OCI-LY1 (cell line): Measurements from ENCODE around the gene ZNF574.

Experiments
- H2AFZ ChIP-seq: fragments of 200-600 bp; sonication (generic), shearing (Covaris generic); 2 replicates; pipeline ENCODE4 v1.6.0; 2014; ENCODE audit warnings: antibody characterized with exemption, mild to moderate bottlenecking, low read length
- H3F3A ChIP-seq: fragments of 200-600 bp; sonication (generic), shearing (Covaris generic); 2 replicates; pipeline ENCODE4 v1.6.0; 2014; ENCODE audit warnings: mild to moderate bottlenecking, antibody characterized with exemption, low read length, moderate library complexity; ENCODE audit not compliant: insufficient read depth
- H3K27ac ChIP-seq: fragments of 200-600 bp; sonication (generic); 2 replicates; pipeline ENCODE4 v1.5.1; 2014; ENCODE audit warnings: low read length, mixed run types, mild to moderate bottlenecking, low read depth; ENCODE audit not compliant: poor library complexity, severe bottlenecking
- H3K27me3 ChIP-seq: fragments of 200-600 bp; sonication (generic); 2 replicates; pipeline ENCODE4 v1.6.0; 2014; ENCODE audit warnings: antibody characterized with exemption, mild to moderate bottlenecking, low read length, moderate library complexity; ENCODE audit not compliant: insufficient read depth
- H3K36me3 ChIP-seq: fragments of 200-600 bp; sonication (generic); 2 replicates; pipeline ENCODE4 v1.6.1; 2014; ENCODE audit warnings: mild to moderate bottlenecking, antibody characterized with exemption, low read length, moderate library complexity, mixed read lengths; ENCODE audit not compliant: insufficient read depth
- H3K4me1 ChIP-seq: fragments of 200-600 bp; sonication (generic); 2 replicates; pipeline ENCODE4 v1.5.1; 2014; ENCODE audit warnings: mild to moderate bottlenecking, low read length, moderate library complexity; ENCODE audit not compliant: insufficient read depth, severe bottlenecking
- H3K4me2 ChIP-seq: fragments of 200-600 bp; sonication (generic), shearing (Covaris generic); 2 replicates; pipeline ENCODE4 v1.6.1; 2014; ENCODE audit warnings: low read length
- H3K4me3 ChIP-seq: fragments of 200-600 bp; sonication (generic); 2 replicates; pipeline ENCODE4 v1.5.1; 2014; ENCODE audit warnings: low read length, low read depth, mild to moderate bottlenecking, mixed read lengths; ENCODE audit not compliant: poor library complexity, severe bottlenecking
- H3K79me2 ChIP-seq: fragments of 200-600 bp; shearing (Covaris generic); 2 replicates; pipeline ENCODE4 v1.6.1; 2016; ENCODE audit warnings: mixed run types, low read length, mixed read lengths; ENCODE audit not compliant: insufficient read depth
- H3K9ac ChIP-seq: fragments of 200-600 bp; sonication (generic), shearing (Covaris generic); 2 replicates; pipeline ENCODE4 v1.6.1; 2014; ENCODE audit warnings: mild to moderate bottlenecking, low read length, mixed read lengths
- H3K9me2 ChIP-seq: fragments of 200-600 bp; sonication (generic), shearing (Covaris generic); 2 replicates; pipeline ENCODE4 v1.6.1; 2014; ENCODE audit warnings: low read depth, mild to moderate bottlenecking, low read length, mixed read lengths
- H3K9me3 ChIP-seq: fragments of 200-600 bp; shearing (Covaris generic); 2 replicates; pipeline ENCODE4 v1.6.1; 2014; ENCODE audit warnings: low read length, mixed read lengths
- H4K20me1 ChIP-seq: fragments of 200-600 bp; sonication (generic), shearing (Covaris generic); 2 replicates; pipeline ENCODE4 v1.6.0; 2016; ENCODE audit warnings: mild to moderate bottlenecking, low read length; ENCODE audit not compliant: insufficient read depth
- EZH2 ChIP-seq: fragments of 200-600 bp; sonication (generic), shearing (Covaris generic); IDR thresholded peaks from 2 replicates; pipeline ENCODE4 v1.8.0; 2017; ENCODE audit warnings: borderline replicate concordance, mixed run types, mild to moderate bottlenecking, antibody characterized with exemption, low read length, moderate library complexity, mixed read lengths
- TF ChIP-seq, protein P1 (sequence below): fragments of 200-600 bp; sonication (generic), shearing (Covaris generic); IDR thresholded peaks from 2 replicates; pipeline ENCODE4 v1.5.1; 2017; ENCODE audit warnings: mild to moderate bottlenecking, antibody characterized with exemption, low read length, moderate library complexity, mixed read lengths

The ZNF574 gene

DNA sequence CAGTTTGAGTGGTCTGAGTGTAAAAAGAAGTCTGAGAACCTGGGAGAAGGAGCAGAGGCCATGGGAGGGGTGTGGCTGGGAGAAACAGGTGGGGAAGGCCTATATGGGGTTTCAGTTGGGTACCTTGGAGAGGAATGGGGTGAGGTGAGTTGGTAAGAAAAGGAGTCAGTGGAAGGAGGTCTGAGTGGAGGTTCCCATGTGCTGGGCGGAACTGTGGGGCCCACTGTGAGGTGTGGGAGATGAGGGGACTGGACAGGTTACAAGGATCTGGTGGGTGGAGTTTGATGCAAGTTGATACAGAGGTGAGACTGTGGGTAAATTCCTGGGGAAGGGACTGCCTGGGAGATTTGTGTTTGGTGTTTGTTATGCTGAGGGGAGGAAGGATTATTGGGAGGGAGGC lies 2.1 kb downstream of the ZNF574 start:
- Histone ChIP-seq H3K79me2 (peaks cover 21% of the 10 kb centered on the region), H2AFZ (no peak overlapping the region), H3K9me2 (no peaks in the 10 kb centered on the region), H3F3A (no peaks in the 10 kb centered on the region), H3K4me1 (peaks cover 22% of the 10 kb centered on the region), H3K4me2 (peak overlapping the region; percentile 91; the same call in 1 of the 2 replicates), H3K9me3 (no peaks in the 10 kb centered on the region), H3K4me3 (no peak overlapping the region), H3K27ac (no peak overlapping the region), H3K36me3 (peaks cover 46% of the 10 kb centered on the region), H3K9ac (no peak overlapping the region; the same call in 1 of the 2 replicates), H4K20me1 (no peaks in the 10 kb centered on the region), H3K27me3 (no peaks in the 10 kb centered on the region)
- TF ChIP-seq EZH2, result no peak
- TF ChIP-seq, protein P1, sequence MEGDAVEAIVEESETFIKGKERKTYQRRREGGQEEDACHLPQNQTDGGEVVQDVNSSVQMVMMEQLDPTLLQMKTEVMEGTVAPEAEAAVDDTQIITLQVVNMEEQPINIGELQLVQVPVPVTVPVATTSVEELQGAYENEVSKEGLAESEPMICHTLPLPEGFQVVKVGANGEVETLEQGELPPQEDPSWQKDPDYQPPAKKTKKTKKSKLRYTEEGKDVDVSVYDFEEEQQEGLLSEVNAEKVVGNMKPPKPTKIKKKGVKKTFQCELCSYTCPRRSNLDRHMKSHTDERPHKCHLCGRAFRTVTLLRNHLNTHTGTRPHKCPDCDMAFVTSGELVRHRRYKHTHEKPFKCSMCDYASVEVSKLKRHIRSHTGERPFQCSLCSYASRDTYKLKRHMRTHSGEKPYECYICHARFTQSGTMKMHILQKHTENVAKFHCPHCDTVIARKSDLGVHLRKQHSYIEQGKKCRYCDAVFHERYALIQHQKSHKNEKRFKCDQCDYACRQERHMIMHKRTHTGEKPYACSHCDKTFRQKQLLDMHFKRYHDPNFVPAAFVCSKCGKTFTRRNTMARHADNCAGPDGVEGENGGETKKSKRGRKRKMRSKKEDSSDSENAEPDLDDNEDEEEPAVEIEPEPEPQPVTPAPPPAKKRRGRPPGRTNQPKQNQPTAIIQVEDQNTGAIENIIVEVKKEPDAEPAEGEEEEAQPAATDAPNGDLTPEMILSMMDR, result no peak

DNA sequence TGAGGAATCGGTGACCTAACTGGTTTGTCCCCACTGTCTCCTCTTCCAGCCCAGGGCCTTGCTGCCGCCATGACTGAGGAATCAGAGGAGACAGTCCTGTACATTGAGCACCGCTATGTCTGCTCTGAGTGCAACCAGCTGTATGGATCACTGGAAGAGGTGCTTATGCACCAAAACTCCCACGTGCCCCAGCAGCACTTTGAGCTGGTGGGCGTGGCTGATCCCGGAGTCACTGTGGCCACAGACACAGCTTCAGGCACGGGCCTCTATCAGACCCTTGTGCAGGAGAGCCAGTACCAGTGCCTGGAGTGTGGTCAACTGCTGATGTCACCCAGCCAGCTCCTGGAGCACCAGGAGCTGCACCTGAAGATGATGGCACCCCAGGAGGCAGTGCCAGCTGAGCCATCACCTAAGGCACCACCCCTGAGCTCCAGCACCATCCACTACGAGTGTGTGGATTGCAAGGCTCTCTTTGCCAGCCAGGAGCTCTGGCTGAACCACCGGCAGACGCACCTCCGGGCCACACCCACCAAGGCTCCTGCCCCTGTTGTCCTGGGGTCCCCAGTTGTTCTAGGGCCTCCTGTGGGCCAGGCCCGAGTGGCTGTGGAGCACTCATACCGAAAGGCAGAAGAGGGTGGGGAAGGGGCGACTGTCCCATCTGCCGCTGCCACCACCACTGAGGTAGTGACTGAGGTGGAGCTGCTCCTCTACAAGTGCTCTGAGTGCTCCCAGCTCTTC lies 2.7 kb downstream of the ZNF574 start:
- Histone ChIP-seq H4K20me1 (no peaks in the 10 kb centered on the region), H3K9me3 (no peaks in the 10 kb centered on the region), H3K36me3 (peaks cover 46% of the 10 kb centered on the region), H3K9me2 (no peaks in the 10 kb centered on the region), H3F3A (no peaks in the 10 kb centered on the region), H3K27me3 (no peaks in the 10 kb centered on the region), H3K27ac (no peak overlapping the region), H3K9ac (no peak overlapping the region), H3K4me3 (no peak overlapping the region), H2AFZ (no peak overlapping the region), H3K4me2 (no peak overlapping the region), H3K4me1 (peaks cover 22% of the 10 kb centered on the region), H3K79me2 (peaks cover 21% of the 10 kb centered on the region)
- TF ChIP-seq, protein P1, result no peak
- TF ChIP-seq EZH2, result no peak

DNA sequence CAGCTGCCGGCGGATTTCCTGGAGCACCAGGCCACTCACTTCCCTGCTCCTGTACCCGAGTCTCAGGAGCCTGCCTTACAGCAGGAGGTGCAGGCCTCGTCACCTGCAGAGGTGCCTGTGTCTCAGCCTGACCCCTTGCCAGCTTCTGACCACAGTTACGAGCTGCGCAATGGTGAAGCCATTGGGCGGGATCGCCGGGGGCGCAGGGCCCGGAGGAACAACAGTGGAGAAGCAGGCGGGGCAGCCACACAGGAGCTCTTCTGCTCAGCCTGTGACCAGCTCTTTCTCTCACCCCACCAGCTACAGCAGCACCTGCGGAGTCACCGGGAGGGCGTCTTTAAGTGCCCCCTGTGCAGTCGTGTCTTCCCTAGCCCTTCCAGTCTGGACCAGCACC lies 3.3 kb downstream of the ZNF574 start:
- H2AFZ ChIP-seq, result no peak overlapping the region
- H3K9ac ChIP-seq, result no peak overlapping the region
- no peaks in the 10 kb centered on the region for H3K9me3 ChIP-seq
- peaks cover 46% of the 10 kb centered on the region for H3K36me3 ChIP-seq
- TF ChIP-seq, protein P1, result no peak
- H3F3A ChIP-seq, result no peaks in the 10 kb centered on the region
- H3K79me2 ChIP-seq, result peaks cover 21% of the 10 kb centered on the region
- H3K27me3 ChIP-seq, result no peaks in the 10 kb centered on the region
- no peak overlapping the region for H3K27ac ChIP-seq
- H3K4me3 ChIP-seq, result no peak overlapping the region
- H3K4me2 ChIP-seq, result no peak overlapping the region
- no peaks in the 10 kb centered on the region for H3K9me2 ChIP-seq
- peaks cover 22% of the 10 kb centered on the region for H3K4me1 ChIP-seq
- H4K20me1 ChIP-seq, result no peaks in the 10 kb centered on the region
